ENCODE results near the gene SYT2. TPM values are rescaled to one million over a fixed set of nuclear protein-coding genes. Genes with fewer than 3 reads are reported as not detected.
"Not testable (repeated sequence)": the region's sequence is repeated elsewhere in the genome, so short reads cannot be mapped to it uniquely, and the experiment has no call there.

SYT2 gene
- total and polyA plus RNA-seq, 2 experiments from 2014 or later, result 0.03 to 0.68 TPM

- H3K9me3 ChIP-seq (ENCODE audit: low read depth); DNase-seq (ENCODE audit: low read depth in 1 of 2, low spot score in 1 of 2); H3K27me3 ChIP-seq; H3K36me3 ChIP-seq; H3K4me3 ChIP-seq: not testable (repeated sequence)
- H3K4me1 ChIP-seq (ENCODE audit: low read depth), result peaks cover 49% of the 10 kb centered on the region
- peak overlapping the region; percentile 62 for H3K27ac ChIP-seq
Observed at GRCh38 chr1:202542415-202542814, 167.8 kb downstream of the SYT2 start.

GRCh38 chr1:202540858-202541257 is 169.4 kb downstream of the SYT2 start:
- Histone ChIP-seq H3K4me1 (ENCODE audit: low read depth) (peaks cover 36% of the 10 kb centered on the region), H3K27ac (peak overlapping the region; percentile 90)
- H3K36me3 ChIP-seq; H3K9me3 ChIP-seq (ENCODE audit: low read depth); H3K27me3 ChIP-seq; DNase-seq (ENCODE audit: low read depth in 1 of 2, low spot score in 1 of 2); H3K4me3 ChIP-seq: not testable (repeated sequence)

Other genes starting within 250 kb of the SYT2 start
- gene KDM5B, start 98.0 kb upstream of the SYT2 start, total RNA-seq, result 108 and 165 TPM in 2 replicates
- gene KDM5B, start 98.0 kb upstream of the SYT2 start, polyA plus RNA-seq, result 141 and 210 TPM in 2 replicates
- 17.7 and 19.8 TPM in 2 replicates for gene PCAT6, start 100.5 kb upstream of the SYT2 start, total RNA-seq
- gene PCAT6, start 100.5 kb upstream of the SYT2 start, polyA plus RNA-seq, result 67.4 and 92.9 TPM in 2 replicates
- 2.9 and 6.4 TPM in 2 replicates for gene RABIF, start 178.7 kb upstream of the SYT2 start, total RNA-seq
- gene RABIF, start 178.7 kb upstream of the SYT2 start, polyA plus RNA-seq, result 7.7 and 22.6 TPM in 2 replicates
- 24.4 and 39.3 TPM in 2 replicates for gene KLHL12, start 216.8 kb upstream of the SYT2 start, total RNA-seq
- gene KLHL12, start 216.8 kb upstream of the SYT2 start, polyA plus RNA-seq, result 37.4 and 42.0 TPM in 2 replicates
- gene ADIPOR1, start 247.9 kb upstream of the SYT2 start, total RNA-seq, result 105 and 188 TPM in 2 replicates
- gene ADIPOR1, start 247.9 kb upstream of the SYT2 start, polyA plus RNA-seq, result 130 and 211 TPM in 2 replicates